ENCODE data around the gene BSN.

The BSN gene

DNA sequence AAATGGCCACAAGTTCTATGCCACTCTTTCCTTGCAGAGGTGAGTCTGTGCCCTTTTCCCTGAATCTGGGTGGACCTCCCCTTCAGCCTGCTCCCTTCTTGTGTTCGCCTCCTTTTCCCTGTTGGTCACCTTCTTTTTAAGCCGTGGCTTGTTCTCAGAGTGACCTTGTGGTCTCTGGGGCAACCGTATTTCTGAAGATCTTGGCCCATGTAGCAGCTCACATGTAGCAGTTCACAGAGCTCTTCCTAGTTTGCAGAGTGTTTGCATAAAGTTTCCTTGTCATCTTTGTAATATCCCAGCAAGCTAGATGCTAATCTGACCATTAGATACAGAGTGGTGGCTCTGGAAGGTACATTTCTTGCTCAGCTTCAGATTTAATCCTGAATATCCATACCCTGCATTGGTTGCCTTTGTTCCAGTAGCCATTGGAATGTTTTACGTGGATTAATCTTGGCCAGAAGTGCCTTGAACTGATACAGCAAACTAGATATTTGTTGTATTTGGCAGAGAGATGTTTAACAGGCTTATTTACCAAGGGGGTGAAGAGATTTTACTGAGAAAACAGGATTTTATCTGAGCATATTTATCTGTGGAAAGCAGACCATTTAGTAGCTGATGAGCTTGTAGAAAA lies 40.7 kb upstream of the BSN start:
- peak; percentile 21 for DNase-seq (ENCODE audit: low read depth)

DNA sequence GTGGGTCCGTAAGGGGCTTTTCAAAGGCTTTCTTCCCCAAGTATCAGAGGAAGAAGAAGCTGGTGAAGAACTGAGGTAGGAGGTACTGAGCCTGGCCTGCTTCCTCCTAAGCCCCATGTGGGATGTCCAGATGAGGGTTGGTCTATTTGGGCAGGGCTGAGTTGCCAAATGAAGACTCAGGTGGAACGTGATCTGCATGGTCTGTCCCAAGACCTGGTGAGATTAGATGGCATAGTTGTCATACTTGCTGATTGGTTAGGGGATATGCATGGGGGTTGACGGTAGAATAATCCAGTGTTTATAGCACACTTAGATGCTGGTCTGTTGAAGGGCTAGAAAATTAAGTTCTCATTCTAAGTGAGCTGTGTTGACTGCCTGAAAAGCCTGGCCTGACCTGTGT lies 36.3 kb upstream of the BSN start:
- DNase-seq (ENCODE audit: low read depth) = no peak
- H3K4me3 ChIP-seq (ENCODE audit: low read depth, low read length) = no peak overlapping the region
- TF ChIP-seq, protein P1, sequence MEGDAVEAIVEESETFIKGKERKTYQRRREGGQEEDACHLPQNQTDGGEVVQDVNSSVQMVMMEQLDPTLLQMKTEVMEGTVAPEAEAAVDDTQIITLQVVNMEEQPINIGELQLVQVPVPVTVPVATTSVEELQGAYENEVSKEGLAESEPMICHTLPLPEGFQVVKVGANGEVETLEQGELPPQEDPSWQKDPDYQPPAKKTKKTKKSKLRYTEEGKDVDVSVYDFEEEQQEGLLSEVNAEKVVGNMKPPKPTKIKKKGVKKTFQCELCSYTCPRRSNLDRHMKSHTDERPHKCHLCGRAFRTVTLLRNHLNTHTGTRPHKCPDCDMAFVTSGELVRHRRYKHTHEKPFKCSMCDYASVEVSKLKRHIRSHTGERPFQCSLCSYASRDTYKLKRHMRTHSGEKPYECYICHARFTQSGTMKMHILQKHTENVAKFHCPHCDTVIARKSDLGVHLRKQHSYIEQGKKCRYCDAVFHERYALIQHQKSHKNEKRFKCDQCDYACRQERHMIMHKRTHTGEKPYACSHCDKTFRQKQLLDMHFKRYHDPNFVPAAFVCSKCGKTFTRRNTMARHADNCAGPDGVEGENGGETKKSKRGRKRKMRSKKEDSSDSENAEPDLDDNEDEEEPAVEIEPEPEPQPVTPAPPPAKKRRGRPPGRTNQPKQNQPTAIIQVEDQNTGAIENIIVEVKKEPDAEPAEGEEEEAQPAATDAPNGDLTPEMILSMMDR (IDR thresholded peaks at IDR 0.05; ENCODE audit: control insufficient read depth, extremely low read depth, insufficient read depth) = no peak

More for the DNA sequence above, 40.7 kb upstream of the BSN start:
- TF ChIP-seq, protein P1 (IDR thresholded peaks at IDR 0.05; ENCODE audit: control insufficient read depth, extremely low read depth, insufficient read depth) = no peak
- H3K4me3 ChIP-seq (ENCODE audit: low read depth, low read length) = no peak overlapping the region

DNA sequence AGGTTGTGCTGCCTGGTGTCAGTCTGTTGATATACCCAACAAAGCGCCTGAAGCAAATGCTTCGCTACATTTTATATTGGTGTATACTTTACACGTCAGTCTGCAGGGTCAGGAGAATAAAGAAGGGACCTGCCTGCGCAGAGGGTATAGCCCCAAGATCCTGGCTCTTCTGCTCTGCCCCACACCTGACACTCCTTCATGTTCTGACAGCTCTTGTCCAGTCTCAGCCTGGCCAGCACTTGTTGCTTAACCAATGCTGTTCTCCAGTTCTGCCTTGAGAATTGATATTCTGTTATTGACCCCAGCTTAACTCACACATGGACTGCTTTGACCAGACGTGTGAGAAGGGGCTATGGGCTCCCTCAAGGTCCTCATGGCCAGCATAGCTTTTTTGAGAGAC lies 35.8 kb upstream of the BSN start:
- no peak for DNase-seq (ENCODE audit: low read depth)
- TF ChIP-seq, protein P1 (IDR thresholded peaks at IDR 0.05; ENCODE audit: control insufficient read depth, extremely low read depth, insufficient read depth) = no peak
- no peak overlapping the region for H3K4me3 ChIP-seq (ENCODE audit: low read depth, low read length)

DNA sequence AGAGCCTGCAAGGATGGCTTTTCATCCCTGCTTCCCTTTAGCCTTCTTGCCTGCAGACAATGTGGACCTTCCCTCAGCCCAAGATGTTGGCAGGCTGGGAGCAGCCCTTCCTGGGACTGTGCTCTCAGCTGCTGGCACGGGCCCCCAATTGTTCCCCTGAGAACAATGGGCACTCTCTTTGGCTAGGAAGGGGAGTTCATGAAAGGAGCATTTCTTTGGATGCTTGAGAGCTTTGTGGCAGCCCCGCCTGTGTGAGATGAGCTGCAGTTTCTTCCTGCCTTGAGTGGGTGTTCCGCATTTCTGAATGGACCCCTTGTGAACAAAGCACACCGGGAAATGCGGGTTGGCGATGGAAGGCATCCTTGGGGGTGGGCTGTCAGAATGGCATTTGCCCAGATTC lies 35.0 kb upstream of the BSN start:
- no peak overlapping the region for H3K4me3 ChIP-seq (ENCODE audit: low read depth, low read length)
- DNase-seq (ENCODE audit: low read depth) = no peak
- TF ChIP-seq, protein P1 (IDR thresholded peaks at IDR 0.05; ENCODE audit: control insufficient read depth, extremely low read depth, insufficient read depth) = no peak

DNA sequence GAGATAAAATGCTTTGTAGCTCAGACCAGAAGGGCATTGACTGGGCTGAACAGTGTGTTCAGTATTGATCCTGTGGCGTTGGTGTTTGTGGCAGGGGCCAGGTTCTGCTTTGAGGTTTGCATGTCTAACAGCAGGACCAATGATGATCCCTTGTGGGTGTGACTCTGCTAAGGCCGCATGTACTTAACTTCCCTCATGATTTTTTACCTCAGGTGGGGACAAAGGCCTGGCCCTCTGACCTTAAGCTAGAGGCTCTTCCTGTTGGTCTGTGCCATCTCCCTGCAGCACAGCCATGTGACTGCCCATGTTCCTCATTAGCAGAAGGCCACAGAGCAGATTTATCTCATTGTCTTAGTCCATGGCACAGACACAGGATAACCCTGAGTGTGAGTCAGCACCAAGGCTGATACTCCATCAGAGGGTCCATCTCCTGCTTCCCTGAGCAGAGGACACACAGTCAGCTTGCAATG lies 34.3 kb upstream of the BSN start:
- TF ChIP-seq, protein P1 (IDR thresholded peaks at IDR 0.05; ENCODE audit: control insufficient read depth, extremely low read depth, insufficient read depth) = no peak
- no peak for DNase-seq (ENCODE audit: low read depth)
- no peak overlapping the region for H3K4me3 ChIP-seq (ENCODE audit: low read depth, low read length)

DNA sequence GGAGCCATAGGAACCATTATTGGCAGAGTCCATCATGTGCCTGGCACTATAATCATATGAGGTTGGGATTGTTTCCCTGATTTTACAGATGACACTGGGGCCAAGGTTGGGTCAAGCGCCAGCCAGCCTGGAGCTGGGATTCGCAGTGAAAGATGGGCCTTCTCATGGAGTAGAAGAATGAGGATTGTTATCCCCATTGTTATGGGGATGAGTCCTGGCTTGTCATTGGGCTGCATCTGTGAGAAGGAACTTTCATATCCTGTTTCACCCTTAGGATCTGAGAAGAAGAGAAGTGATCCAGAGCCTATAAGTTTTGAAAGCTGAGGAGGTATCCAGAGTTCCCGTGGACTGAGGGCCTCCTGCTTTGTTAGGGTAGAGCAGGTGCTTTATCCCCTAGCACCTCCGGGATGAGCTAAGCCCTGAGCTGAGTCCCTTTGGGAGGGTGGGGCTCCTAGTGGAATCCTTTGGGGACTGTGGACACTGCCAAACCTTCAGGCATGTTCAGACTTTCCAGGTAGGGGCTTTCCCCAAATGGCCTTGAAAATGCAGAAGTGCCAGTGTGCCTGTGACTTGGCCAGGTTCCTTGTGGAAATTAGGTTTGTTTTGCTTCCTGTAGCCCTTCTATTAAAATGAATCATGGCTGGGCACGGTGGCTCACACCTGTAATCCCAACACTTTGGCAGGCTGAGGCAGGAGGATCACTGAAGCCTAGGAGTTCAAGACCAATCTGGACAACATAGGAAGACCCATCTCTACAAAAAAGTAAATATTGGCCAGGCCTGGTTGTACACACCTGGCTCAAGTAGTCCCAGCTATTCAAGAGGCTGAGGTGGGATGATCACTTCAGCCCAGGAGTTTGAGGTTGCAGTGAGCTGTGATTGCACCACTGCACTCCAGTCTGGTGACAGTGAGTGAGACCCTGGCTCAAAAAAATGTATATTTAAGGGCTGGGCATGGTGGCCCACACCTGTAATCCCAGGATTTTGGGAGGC lies 30.2 kb upstream of the BSN start:
- TF ChIP-seq, protein P1 (IDR thresholded peaks at IDR 0.05; ENCODE audit: control insufficient read depth, extremely low read depth, insufficient read depth) = no peak
- H3K4me3 ChIP-seq (ENCODE audit: low read depth, low read length) = no peak overlapping the region
- DNase-seq (ENCODE audit: low read depth) = no peak
